GM12874 (cell line): ENCODE results near the gene MCCC2.

ENCODE experiments used
- CTCF ChIP-seq: IDR thresholded peaks from 2 replicates; pipeline ENCODE4 v1.5.1; 2011; ENCODE audit warnings: low read depth, mild to moderate bottlenecking, control low read depth, low read length, moderate library complexity; ENCODE audit not compliant: insufficient read depth

Gene MCCC2

GRCh38 chr5:71597001-71597400 is 9.9 kb downstream of the MCCC2 start:
- TF ChIP-seq CTCF = no peak

DNA sequence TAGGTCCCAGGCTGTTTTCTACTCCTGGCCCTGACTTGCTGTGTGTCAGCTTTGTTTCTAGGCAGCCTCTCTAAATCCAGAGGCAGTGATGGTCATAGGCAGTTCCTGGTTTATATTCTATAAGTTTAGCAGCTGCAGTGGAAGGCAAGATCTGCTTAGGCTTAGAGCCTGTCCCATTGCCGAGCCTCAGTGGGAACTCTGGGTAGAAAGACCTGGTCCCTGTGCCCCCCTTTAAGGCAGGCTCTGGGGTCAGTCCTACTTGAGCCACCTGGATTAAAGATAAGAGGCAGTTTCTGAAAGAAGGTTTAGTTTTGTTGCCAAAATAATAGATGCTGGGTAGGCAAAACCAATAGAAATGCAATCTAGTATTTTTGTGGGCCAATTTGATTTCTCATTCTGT is 13.6 kb downstream of the MCCC2 start:
- TF ChIP-seq CTCF = no peak

DNA sequence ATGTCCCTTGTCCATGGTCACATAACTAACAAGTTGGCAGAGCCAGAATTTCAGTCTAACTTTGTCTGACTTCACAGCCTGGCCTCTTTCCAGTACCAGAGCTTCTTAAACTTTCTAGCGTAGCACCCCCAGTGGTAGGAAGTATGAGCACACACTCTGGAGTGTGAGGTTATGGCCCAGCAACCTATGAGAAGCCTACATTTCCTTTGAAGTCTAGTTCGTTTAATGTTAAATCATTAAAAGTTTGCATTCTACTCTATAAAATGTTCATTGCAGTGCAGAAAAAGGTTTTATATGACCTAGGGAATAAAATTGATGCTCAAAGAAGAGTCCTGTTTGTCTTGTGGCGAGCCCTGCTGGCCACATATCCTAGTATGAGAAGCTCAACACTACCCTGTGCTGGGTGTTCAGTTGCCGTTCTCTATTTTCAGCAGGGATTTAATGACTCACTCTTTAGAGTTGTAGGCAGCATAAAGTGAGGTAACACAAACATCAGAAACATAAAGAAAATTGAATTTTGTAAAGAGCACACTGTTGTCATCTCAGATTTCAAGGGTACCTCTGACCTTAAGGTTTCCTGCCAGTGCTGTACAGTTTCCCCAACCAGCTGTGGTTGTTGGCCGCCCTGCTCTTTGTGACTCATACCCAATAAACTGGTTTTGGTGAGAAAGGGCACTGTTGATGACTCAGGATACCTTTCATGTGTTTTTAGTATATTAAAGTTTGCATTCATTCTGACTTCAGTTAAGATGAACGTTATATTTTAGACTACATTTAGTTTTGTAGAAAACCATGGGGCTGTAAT is 14.3 kb downstream of the MCCC2 start:
- TF ChIP-seq CTCF = peak; percentile 71; the same call in 1 of the 2 replicates

GRCh38 chr5:71615809-71616208 is 28.7 kb downstream of the MCCC2 start:
- TF ChIP-seq CTCF = no peak

DNA sequence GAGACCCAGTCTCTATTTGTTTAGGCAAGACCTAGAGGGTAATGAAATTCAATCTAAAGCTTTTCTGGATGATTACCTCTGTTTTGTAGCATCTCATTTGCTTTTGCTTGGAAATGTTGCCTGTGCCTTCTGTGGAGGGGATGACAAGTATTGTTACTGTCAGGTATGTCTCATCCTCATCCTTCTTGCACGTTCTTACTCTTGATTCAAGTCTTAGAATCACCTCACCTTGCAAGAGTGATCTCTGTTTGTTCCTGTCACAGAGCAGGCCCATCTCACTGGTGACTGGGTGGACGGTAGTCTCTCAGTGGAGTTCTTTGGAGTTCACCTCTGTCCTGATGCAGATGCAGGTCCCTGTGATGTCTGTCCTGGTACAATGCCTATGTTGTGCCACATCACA is 33.5 kb downstream of the MCCC2 start:
- no peak for TF ChIP-seq CTCF

DNA sequence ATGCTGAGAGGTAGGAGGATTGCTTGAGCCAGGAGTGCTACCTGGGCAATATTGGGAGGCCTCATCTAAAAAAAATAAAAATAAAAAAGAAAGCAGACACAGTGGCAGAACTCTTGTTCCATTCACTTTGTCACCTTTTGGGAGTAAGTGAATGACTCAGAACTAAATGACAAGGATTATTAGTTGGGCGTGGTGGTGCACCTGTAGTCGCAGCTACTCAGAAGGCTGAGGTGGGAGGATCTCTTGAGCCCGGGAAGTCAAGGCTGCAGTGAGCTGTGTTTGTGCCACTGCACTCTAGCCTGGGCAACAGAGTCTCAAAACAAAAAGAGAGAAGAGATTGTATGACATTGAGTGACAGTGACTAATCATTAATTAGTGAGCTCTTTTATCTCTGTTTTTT is 34.1 kb downstream of the MCCC2 start:
- no peak for TF ChIP-seq CTCF

GRCh38 chr5:71621741-71622140 is 34.6 kb downstream of the MCCC2 start:
- TF ChIP-seq CTCF = no peak
